Sigmoid colon (tissue), 4 donors: ENCODE measurements around the gene ROBO1.

Experiments used
- EP300 ChIP-seq, 4 donors: sonication (generic); formaldehyde crosslinking; IDR thresholded peaks; one replicate each; pipeline ENCODE4 v1.6.1; 2017; ENCODE audit warnings: antibody characterized with exemption in 4 of 4
- POLR2A ChIP-seq, 2 donors: fragments of 450-650 bp; IDR thresholded peaks; one replicate each; pipeline ENCODE4 v1.6.1; 2016; ENCODE audit warnings: antibody characterized with exemption in 2 of 2, mild to moderate bottlenecking in 2 of 2, moderate library complexity in 2 of 2
- POLR2AphosphoS5 ChIP-seq, 4 donors: sonication (generic); formaldehyde crosslinking; IDR thresholded peaks; one replicate each; pipeline ENCODE4 v1.6.1; 2017; ENCODE audit warnings: antibody characterized with exemption in 4 of 4
- TF ChIP-seq, protein P1 (sequence below), 4 experiments: fragments of 450-650 bp in 3 of 4; fragments of 200-600 bp in 1 of 4; IDR thresholded peaks; one replicate each; pipeline ENCODE4 v1.5.1; 2016 to 2019; ENCODE audit warnings: antibody characterized with exemption in 4 of 4, mild to moderate bottlenecking in 3 of 4, moderate library complexity in 2 of 4

DNA sequence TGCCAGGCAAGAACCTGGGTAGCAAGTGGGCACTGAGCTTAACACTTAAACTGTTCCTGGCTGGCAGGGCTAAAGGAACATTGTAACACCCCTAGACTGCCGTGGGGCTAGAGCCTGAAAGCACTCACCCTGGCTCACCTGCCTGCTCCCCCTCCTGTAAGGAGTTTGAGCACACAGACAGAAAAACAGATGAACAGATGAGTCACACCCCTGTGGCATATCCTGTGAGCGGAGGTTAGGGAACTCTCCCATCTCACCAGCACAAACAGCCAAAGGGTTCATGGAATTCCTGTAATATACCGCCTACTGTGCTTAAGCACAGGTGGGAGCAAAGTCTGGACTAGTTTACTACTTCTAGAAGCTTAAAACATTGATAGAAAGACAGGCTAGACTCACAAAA is 300.1 kb downstream of the ROBO1 start:
- TF ChIP-seq POLR2A (IDR thresholded peaks at IDR 0.05) = no peak
- TF ChIP-seq, protein P1, sequence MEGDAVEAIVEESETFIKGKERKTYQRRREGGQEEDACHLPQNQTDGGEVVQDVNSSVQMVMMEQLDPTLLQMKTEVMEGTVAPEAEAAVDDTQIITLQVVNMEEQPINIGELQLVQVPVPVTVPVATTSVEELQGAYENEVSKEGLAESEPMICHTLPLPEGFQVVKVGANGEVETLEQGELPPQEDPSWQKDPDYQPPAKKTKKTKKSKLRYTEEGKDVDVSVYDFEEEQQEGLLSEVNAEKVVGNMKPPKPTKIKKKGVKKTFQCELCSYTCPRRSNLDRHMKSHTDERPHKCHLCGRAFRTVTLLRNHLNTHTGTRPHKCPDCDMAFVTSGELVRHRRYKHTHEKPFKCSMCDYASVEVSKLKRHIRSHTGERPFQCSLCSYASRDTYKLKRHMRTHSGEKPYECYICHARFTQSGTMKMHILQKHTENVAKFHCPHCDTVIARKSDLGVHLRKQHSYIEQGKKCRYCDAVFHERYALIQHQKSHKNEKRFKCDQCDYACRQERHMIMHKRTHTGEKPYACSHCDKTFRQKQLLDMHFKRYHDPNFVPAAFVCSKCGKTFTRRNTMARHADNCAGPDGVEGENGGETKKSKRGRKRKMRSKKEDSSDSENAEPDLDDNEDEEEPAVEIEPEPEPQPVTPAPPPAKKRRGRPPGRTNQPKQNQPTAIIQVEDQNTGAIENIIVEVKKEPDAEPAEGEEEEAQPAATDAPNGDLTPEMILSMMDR (IDR thresholded peaks at IDR 0.05) = no peak
- TF ChIP-seq POLR2AphosphoS5 (IDR thresholded peaks at IDR 0.05) = no peak
- TF ChIP-seq EP300 (IDR thresholded peaks at IDR 0.05) = no peak
